Fibroblast of skin of left biceps (primary cell): ENCODE data around the gene GPR15.
"Not testable (repeated sequence)": the region's sequence is repeated elsewhere in the genome, so short reads cannot be mapped to it uniquely, and the experiment has no call there.

ENCODE experiments used
- DNase-seq, 2 experiments: peaks; one replicate each; pipeline ENCODE4 v3.0.0-alpha.2; 2013; ENCODE audit warnings: low read depth in 2 of 2

GPR15 gene

GRCh38 chr3:98558100-98558827 is 26.5 kb downstream of the GPR15 start:
- no peak for DNase-seq

GRCh38 chr3:98559769-98560168 is 28.0 kb downstream of the GPR15 start:
- DNase-seq: not testable (repeated sequence)

- DNase-seq: no peak
Observed at GRCh38 chr3:98560911-98561310, 29.1 kb downstream of the GPR15 start.

- no peak for DNase-seq
Observed at GRCh38 chr3:98561727-98562521, 30.1 kb downstream of the GPR15 start.

- no peak for DNase-seq
Observed at GRCh38 chr3:98563661-98564281, 32.0 kb downstream of the GPR15 start.

- no peak for DNase-seq
Observed at GRCh38 chr3:98564282-98565005, 32.7 kb downstream of the GPR15 start.

GRCh38 chr3:98565237-98565643 is 33.5 kb downstream of the GPR15 start:
- no peak for DNase-seq

GRCh38 chr3:98565843-98566242 is 34.1 kb downstream of the GPR15 start:
- DNase-seq: no peak

GRCh38 chr3:98567666-98568270 is 36.0 kb downstream of the GPR15 start:
- no peak for DNase-seq

GRCh38 chr3:98568402-98568801 is 36.6 kb downstream of the GPR15 start:
- DNase-seq: no peak

- DNase-seq: no peak
Observed at GRCh38 chr3:98573181-98573728, 41.5 kb downstream of the GPR15 start.

GRCh38 chr3:98574132-98574531 is 42.4 kb downstream of the GPR15 start:
- DNase-seq: no peak

- DNase-seq: peak in 1 of 2 experiments; percentile 39
Observed at GRCh38 chr3:98577178-98577895, 45.6 kb downstream of the GPR15 start.

GRCh38 chr3:98580401-98581386 is 48.9 kb downstream of the GPR15 start:
- no peak for DNase-seq

- DNase-seq: no peak
Observed at GRCh38 chr3:98581474-98581873, 49.7 kb downstream of the GPR15 start.

GRCh38 chr3:98582042-98582441 is 50.3 kb downstream of the GPR15 start:
- DNase-seq: no peak

- no peak for DNase-seq
Observed at GRCh38 chr3:98583766-98584165, 52.0 kb downstream of the GPR15 start.
